H54 (cell line): ENCODE data around the gene MYZAP.

Experiments used
- DNase-seq: peaks from one replicate; pipeline ENCODE4 v3.0.0; 2011; ENCODE audit warnings: low spot score, mixed read lengths; ENCODE audit not compliant: insufficient read length
- FAIRE-seq: peaks from 3 replicates; lab custom pipeline; 2011; peaks lifted over from hg19 to GRCh38; lab: Jason Lieb, UNC
- POLR2A ChIP-seq: IDR thresholded peaks from 2 replicates; pipeline ENCODE4 v1.6.1; 2011; ENCODE audit warnings: low read depth, mild to moderate bottlenecking, low read length

The MYZAP gene

GRCh38 chr15:57683481-57683880 is 91.8 kb downstream of the MYZAP start:
- no peak for FAIRE-seq
- no peak for TF ChIP-seq POLR2A
- DNase-seq = no peak

GRCh38 chr15:57684491-57685151 is 92.9 kb downstream of the MYZAP start:
- FAIRE-seq (no peak), DNase-seq (no peak)
- no peak for TF ChIP-seq POLR2A

GRCh38 chr15:57685306-57686095 is 93.8 kb downstream of the MYZAP start:
- FAIRE-seq (no peak), DNase-seq (no peak)
- TF ChIP-seq POLR2A = no peak

- TF ChIP-seq POLR2A = no peak
Measured at GRCh38 chr15:57686657-57687056, 95.0 kb downstream of the MYZAP start.

GRCh38 chr15:57690341-57690966 is 98.8 kb downstream of the MYZAP start:
- TF ChIP-seq POLR2A = no peak
- no peak for FAIRE-seq

More at GRCh38 chr15:57686657-57687056, 95.0 kb downstream of the MYZAP start:
- no peak for FAIRE-seq
- DNase-seq = no peak

GRCh38 chr15:57691082-57691481 is 99.4 kb downstream of the MYZAP start:
- TF ChIP-seq POLR2A = no peak
- no peak for DNase-seq
- no peak for FAIRE-seq

More at GRCh38 chr15:57690341-57690966, 98.8 kb downstream of the MYZAP start:
- no peak for DNase-seq

- no peak for FAIRE-seq
- no peak for TF ChIP-seq POLR2A
- DNase-seq = no peak
Measured at GRCh38 chr15:57692709-57693108, 101.0 kb downstream of the MYZAP start.

GRCh38 chr15:57694279-57694678 is 102.6 kb downstream of the MYZAP start:
- FAIRE-seq = no peak
- no peak for DNase-seq
- TF ChIP-seq POLR2A = no peak

- FAIRE-seq (no peak), DNase-seq (no peak)
- TF ChIP-seq POLR2A = no peak
Measured at GRCh38 chr15:57696146-57696545, 104.4 kb downstream of the MYZAP start.

- no peak for TF ChIP-seq POLR2A
- DNase-seq (no peak), FAIRE-seq (no peak)
Measured at GRCh38 chr15:57697588-57697987, 105.9 kb downstream of the MYZAP start.

- FAIRE-seq (no peak), DNase-seq (no peak)
- TF ChIP-seq POLR2A = no peak
Measured at GRCh38 chr15:57698243-57698642, 106.5 kb downstream of the MYZAP start.

- FAIRE-seq = no peak
- TF ChIP-seq POLR2A = no peak
- DNase-seq = no peak
Measured at GRCh38 chr15:57698991-57699390, 107.3 kb downstream of the MYZAP start.

GRCh38 chr15:57703387-57703786 is 111.7 kb downstream of the MYZAP start:
- FAIRE-seq (no peak), DNase-seq (no peak)
- TF ChIP-seq POLR2A = no peak

GRCh38 chr15:57704441-57704840 is 112.7 kb downstream of the MYZAP start:
- no peak for DNase-seq
- no peak for FAIRE-seq

GRCh38 chr15:57705746-57706404 is 114.2 kb downstream of the MYZAP start:
- no peak for FAIRE-seq
- no peak for TF ChIP-seq POLR2A

More at GRCh38 chr15:57704441-57704840, 112.7 kb downstream of the MYZAP start:
- no peak for TF ChIP-seq POLR2A

More at GRCh38 chr15:57705746-57706404, 114.2 kb downstream of the MYZAP start:
- DNase-seq = no peak
